ENCODE data around the gene NEK4. TPM values are rescaled to one million over a fixed set of nuclear protein-coding genes. Genes with fewer than 3 reads are reported as not detected.
A peak's percentile ranks its signal among the peaks of the same experiment; 100 is the strongest.
"Not testable (repeated sequence)": the region's sequence is repeated elsewhere in the genome, so short reads cannot be mapped to it uniquely, and the experiment has no call there.

NEK4 gene
- polyA plus RNA-seq, 4 donors: 18.8 to 30.7 (median 27.4) TPM

DNA sequence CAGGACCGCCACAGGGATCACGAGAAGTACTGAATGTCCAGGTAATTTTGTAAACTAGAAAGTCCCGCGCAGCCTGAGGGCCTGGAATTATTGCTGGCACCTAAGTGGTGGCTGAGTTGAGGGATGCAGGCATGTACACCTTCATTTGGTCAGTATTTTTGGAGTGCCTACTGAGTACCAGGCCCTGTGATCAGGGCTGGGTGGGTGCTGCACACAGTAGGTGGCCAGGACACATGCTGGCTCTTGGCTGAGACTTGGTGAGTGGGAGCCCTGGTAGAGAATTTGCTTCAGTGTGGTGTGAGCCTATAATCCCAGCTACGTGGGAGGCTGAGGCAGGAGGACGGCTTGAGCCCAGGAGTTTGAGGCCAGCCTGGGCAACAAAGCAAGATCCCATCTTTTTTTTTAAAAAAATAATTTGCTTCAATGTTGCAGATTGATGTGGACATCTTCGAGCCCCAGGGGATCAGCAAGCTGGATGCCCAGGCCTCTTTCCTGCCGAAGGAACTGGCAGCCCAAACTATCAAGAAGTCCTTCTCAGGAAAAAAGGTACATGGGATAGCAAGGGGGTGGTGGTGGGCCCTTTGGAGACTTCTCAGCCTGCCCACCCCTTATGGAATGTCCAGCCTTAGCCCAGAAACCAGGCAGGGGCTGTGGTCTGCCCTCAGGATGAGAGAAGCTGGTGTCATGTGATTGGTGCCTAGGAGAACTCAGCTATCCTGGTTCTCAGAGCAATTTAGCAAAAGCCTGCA lies 9.3 kb upstream of the NEK4 start:
- DNase-seq (ENCODE audit: low read depth in 4 of 4, low spot score in 3 of 4): no peak

DNA sequence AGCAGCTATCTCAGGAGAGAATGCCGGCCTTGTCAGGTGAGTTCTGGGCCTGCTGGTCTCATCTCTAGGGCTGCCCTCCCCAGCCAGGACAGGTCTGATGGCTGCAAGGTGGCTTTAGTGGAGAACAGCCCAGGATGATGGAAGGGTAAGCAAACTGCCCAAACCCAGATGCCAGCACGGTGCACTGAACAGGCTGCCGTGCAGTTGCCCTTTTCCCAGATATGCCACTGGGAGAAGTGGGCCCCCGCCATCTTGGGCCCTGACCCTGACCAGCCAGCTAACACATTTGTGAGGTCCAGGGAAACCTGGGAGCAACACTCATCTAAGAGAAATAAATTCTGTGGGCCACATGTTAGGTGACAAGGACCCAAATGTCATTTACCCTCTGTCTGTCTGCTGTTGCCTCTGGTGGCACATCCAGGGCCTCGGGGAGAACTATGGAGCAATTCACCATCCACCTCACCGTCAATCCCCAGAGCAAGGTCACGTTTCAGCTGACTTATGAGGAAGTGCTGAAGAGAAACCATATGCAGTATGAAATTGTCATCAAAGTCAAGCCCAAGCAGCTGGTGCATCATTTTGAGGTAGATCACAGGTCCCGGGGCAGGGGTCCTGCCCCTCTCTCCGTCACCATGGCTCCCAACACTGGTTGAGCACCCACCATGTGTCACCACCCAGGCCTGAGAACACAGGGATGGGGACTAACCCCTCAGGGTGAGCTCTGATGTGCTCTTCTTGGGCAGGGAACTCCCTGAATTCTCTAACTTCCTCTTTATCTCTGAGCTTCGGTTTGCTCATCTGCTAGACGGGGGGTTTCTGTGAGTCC lies 8.5 kb upstream of the NEK4 start:
- no peak for DNase-seq (ENCODE audit: low read depth in 4 of 4, low spot score in 3 of 4)

GRCh38 chr3:52777959-52778805 lies 7.4 kb upstream of the NEK4 start:
- no peak for DNase-seq (ENCODE audit: low read depth in 4 of 4, low spot score in 3 of 4)

DNA sequence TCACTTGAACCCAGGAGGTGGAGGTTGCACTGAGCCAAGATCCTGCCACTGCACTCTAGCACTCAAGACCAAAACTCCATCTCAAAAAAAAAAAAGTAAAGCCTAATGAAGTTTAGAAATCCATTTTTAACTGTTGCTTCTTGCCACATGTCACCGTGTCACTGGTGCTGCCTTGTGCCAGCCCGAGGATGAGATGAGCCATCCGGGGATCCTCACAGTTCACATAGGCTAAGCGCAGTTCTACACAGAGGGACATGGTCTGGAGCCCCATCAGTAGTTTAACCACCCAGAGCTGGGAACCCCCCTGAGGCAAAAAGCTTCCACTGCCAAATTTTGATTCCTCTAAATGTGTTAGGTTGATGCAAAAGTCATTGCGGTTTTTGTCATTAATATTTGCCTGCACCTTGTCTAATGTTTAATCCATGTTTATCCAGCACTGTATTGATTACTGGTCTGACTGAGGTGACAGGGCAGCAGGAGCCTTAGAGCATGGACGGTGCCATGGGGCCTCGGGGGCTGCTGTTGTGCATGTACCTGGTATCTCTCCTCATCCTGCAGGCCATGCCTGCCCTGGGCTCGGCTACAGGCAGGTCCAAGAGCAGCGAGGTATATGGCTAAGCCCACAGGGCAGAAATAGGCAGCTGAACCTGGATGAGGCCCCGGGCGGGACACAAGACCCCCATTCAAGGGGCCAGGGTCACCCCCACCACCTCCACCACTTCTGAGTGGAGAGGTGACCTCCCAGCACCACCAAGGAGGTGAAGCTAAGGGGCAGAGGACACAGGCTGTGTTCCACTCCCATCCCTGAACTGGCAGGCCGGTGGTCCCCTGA lies 6.6 kb upstream of the NEK4 start, which contains the start of gene ITIH1:
Gene ITIH1 (plus strand): TSS at position 473 of the 832 bp plus-strand sequence. CDS start 17 bp downstream, at position 490.
- no peak for DNase-seq (ENCODE audit: low read depth in 4 of 4, low spot score in 3 of 4)

DNA sequence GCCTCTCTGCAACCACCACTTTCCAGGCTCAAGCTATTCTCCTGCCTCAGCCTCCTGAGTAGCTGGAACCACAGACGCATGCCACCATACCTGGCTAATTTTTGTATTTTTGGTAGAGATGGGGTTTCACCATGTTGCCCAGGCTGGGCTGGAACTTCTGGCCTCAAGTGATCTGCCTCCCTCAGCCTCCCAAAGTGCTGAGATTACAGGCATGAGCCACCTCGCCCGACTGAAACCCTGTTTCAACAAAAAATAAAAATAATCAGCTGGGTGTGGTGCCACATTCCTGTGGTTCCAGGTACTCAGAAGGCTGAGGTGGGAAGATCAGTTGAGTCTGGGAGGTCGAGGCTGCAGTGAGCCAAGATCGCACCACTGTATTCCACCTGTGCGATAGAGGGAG lies 5.7 kb upstream of the NEK4 start:
- not testable (repeated sequence) for DNase-seq (ENCODE audit: low read depth in 4 of 4, low spot score in 3 of 4)

GRCh38 chr3:52775877-52776276 lies 5.1 kb upstream of the NEK4 start:
- DNase-seq (ENCODE audit: low read depth in 4 of 4, low spot score in 3 of 4): no peak

DNA sequence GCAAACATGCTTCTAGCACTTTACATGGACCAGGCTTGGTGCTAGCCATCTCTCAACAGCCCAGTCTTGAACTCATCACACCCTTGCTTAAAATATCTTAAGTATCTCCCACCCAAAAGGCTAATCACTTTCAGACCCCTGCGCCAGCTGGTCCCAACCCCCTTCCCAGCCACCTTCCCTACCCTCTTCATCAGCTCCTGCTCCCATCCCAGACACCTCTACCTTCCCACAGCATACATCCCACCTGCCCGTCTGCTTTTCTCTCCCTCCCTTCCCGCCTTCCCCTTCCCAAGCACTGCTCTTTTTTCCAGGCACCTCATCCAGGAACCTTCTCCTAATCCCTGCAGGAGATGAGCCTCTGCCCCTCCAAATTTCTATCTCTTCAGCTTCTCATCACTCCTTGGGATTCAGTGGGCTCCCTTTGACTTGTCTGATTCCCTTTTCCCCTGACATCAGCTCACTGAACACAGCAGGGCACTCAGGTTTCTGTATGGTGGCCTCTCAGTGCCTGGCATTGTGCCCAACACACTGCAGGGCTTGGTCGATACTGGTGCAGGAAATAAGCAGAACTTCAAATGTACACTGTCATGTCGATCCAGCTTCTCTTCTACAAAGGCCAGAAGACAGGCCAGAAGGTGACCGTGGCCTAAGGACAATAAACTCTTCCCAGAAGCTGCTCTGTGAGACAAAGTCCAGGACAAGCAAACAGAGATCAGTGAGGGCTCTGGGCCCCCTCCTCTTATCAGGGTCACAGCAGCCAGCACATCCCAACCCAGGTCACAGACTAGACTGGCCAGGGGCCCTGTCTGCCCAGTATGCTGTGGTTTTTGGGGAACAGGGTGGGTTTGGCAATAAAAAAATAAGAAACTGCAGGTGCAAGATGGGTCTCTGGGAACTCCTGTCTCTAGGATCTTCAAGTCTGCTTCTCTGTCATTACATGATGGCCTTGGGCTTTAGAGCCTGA lies 4.4 kb upstream of the NEK4 start:
- no peak for DNase-seq (ENCODE audit: low read depth in 4 of 4, low spot score in 3 of 4)

DNA sequence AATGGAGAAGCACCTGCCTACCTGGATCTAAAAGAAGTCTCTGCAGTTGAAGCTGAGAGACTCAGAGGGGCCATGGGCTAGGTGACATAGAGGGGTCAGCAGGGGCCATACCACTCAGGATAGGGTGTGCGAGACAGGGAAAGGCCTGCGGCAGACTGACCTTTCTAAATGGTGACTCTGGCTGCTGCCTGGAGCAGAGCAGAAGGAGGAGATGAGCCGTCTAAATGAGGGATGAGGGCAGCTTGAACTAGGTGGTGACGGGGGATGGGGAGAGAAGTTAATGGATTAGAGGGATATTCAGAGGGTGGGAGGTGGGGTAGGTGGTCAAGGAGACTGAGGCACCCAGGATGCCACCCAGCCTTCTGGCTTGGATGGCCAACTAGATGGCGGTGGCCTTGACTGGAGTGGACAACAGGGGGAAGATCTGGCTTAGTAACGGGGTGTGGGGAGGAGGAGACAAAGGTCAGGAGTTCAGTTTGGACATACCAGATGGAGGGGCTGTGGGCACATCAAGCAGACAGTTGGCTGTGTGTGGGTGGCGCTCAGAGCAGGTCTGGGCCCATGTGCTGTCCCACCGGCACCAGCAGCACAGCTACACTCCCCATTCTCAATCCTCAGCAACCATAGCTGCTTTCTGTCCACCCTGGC lies 3.5 kb upstream of the NEK4 start:
- no peak for DNase-seq (ENCODE audit: low read depth in 4 of 4, low spot score in 3 of 4)

GRCh38 chr3:52773361-52774065 lies 2.8 kb upstream of the NEK4 start:
- no peak for DNase-seq (ENCODE audit: low read depth in 4 of 4, low spot score in 3 of 4)

DNA sequence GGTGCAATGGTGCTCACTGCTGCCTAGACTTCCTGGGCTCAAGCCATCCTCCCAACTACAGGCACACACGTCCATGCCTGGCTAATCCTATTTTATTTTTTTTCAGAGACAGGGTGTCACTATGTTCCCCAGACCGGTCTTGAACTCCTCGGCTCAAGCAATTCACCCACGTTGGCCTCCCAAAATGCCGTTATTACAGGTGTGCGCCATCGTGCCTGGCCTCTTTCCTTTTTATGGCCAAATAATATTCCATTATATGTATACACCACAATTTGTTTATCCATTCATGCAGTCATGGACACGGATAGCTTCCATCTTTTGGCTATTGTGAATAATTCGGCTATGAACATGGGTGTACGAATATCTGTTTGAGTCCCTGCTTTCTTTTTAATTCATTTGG lies 962 bp upstream of the NEK4 start:
- DNase-seq (ENCODE audit: low read depth in 4 of 4, low spot score in 3 of 4): no peak

- no peak for DNase-seq (ENCODE audit: low read depth in 4 of 4, low spot score in 3 of 4)
Measured at GRCh38 chr3:52771334-52771681, 568 bp upstream of the NEK4 start.

DNA sequence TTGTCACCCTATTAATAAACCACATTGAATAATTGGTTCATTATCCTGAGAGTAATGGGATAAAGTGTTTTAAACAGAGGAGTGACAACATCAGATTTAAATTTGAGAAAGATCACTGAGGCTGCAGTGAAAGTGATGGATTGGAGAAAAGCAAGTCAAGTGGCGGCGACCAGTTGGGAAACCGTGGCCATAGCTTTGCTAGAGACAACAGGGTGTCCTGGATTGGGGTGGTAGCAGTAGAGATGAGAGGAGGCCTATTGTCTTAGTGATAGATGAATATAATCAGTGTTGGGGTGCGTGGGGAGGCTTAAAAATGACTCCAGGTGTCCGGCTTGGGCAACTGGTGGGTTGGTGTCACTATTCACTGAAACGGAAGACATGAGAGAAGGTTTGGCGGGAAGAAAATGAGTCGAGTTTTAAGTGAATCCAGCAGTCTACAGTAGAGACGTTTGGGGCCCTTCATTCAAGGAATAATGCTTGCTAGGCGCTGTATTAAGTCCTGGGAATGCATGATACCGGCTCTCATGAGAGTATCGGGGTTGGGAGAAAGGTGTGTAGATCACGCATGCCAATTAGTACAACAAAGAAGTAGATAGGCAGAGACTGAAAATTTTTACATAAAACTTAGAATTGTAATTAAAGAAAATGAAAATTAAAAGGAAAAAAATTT lies 819 bp downstream of the NEK4 start:
- DNase-seq (ENCODE audit: low read depth in 4 of 4, low spot score in 3 of 4): peak in 1 of 4 donors; percentile 3

GRCh38 chr3:52763466-52763865 lies 7.3 kb downstream of the NEK4 start:
- no peak for DNase-seq (ENCODE audit: low read depth in 4 of 4, low spot score in 3 of 4)

DNA sequence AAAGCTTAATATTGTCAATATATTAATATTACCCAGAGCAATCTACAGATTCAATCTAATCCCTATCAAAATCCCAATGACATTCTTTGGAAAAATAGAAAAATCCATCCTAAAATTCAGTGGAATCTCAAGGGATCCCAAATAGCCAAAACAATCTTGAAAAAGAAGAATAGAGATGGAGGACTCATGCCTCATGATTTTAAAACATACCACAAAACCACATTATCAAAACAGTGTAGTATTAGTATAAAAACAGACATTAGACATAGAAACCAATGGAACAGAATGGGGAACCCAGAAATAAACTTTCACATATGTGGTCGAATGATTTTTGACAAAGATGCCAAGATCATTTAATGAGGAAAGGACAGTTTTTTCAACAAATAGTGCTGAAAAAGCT lies 14.6 kb downstream of the NEK4 start:
- no peak for DNase-seq (ENCODE audit: low read depth in 4 of 4, low spot score in 3 of 4)

- DNase-seq (ENCODE audit: low read depth in 4 of 4, low spot score in 3 of 4): no peak
Measured at GRCh38 chr3:52754373-52754772, 16.4 kb downstream of the NEK4 start.

GRCh38 chr3:52752045-52752660 lies 18.6 kb downstream of the NEK4 start:
- no peak for DNase-seq (ENCODE audit: low read depth in 4 of 4, low spot score in 3 of 4)

GRCh38 chr3:52743721-52744120 lies 27.0 kb downstream of the NEK4 start:
- no peak for DNase-seq (ENCODE audit: low read depth in 4 of 4, low spot score in 3 of 4)

Measured in left renal pelvis (tissue), 4 donors.